Measurements from ENCODE around the gene PLCB1.
A peak's percentile ranks its signal among the peaks of the same experiment; 100 is the strongest.
"Not testable (repeated sequence)": the region's sequence is repeated elsewhere in the genome, so short reads cannot be mapped to it uniquely, and the experiment has no call there.

The PLCB1 gene

GRCh38 chr20:8547035-8547650 lies 415.1 kb downstream of the PLCB1 start:
- no peak for DNase-seq (ENCODE audit: low read depth)

- DNase-seq (ENCODE audit: low read depth) = no peak
Measured at GRCh38 chr20:8547968-8548588, 416.0 kb downstream of the PLCB1 start.

- DNase-seq (ENCODE audit: low read depth) = no peak
Measured at GRCh38 chr20:8549192-8549591, 417.1 kb downstream of the PLCB1 start.

GRCh38 chr20:8557711-8558110 lies 425.6 kb downstream of the PLCB1 start:
- DNase-seq (ENCODE audit: low read depth) = peak; percentile 34

- no peak for DNase-seq (ENCODE audit: low read depth)
Measured at GRCh38 chr20:8562356-8562755, 430.3 kb downstream of the PLCB1 start.

- DNase-seq (ENCODE audit: low read depth) = peak; percentile 61
Measured at GRCh38 chr20:8568075-8568474, 436.0 kb downstream of the PLCB1 start.

- no peak for DNase-seq (ENCODE audit: low read depth)
Measured at GRCh38 chr20:8569766-8570165, 437.7 kb downstream of the PLCB1 start.

- no peak for DNase-seq (ENCODE audit: low read depth)
Measured at GRCh38 chr20:8571611-8572010, 439.5 kb downstream of the PLCB1 start.

GRCh38 chr20:8573686-8574085 lies 441.6 kb downstream of the PLCB1 start:
- DNase-seq (ENCODE audit: low read depth) = no peak

GRCh38 chr20:8575114-8575513 lies 443.0 kb downstream of the PLCB1 start:
- DNase-seq (ENCODE audit: low read depth) = no peak

GRCh38 chr20:8578161-8578865 lies 446.2 kb downstream of the PLCB1 start:
- DNase-seq (ENCODE audit: low read depth) = peak; percentile 5

- no peak for DNase-seq (ENCODE audit: low read depth)
Measured at GRCh38 chr20:8579035-8579434, 447.0 kb downstream of the PLCB1 start.

- no peak for DNase-seq (ENCODE audit: low read depth)
Measured at GRCh38 chr20:8581446-8582183, 449.5 kb downstream of the PLCB1 start.

GRCh38 chr20:8583012-8583565 lies 451.0 kb downstream of the PLCB1 start:
- DNase-seq (ENCODE audit: low read depth) = no peak

GRCh38 chr20:8583566-8584043 lies 451.5 kb downstream of the PLCB1 start:
- DNase-seq (ENCODE audit: low read depth) = no peak

GRCh38 chr20:8587251-8587650 lies 455.2 kb downstream of the PLCB1 start:
- no peak for DNase-seq (ENCODE audit: low read depth)

- DNase-seq (ENCODE audit: low read depth) = no peak
Measured at GRCh38 chr20:8587810-8588209, 455.7 kb downstream of the PLCB1 start.

GRCh38 chr20:8589956-8590355 lies 457.9 kb downstream of the PLCB1 start:
- DNase-seq (ENCODE audit: low read depth) = no peak

GRCh38 chr20:8600910-8601541 lies 469.0 kb downstream of the PLCB1 start:
- DNase-seq (ENCODE audit: low read depth) = not testable (repeated sequence)

GRCh38 chr20:8601542-8601912 lies 469.5 kb downstream of the PLCB1 start:
- DNase-seq (ENCODE audit: low read depth) = no peak

GRCh38 chr20:8602389-8603116 lies 470.5 kb downstream of the PLCB1 start:
- no peak for DNase-seq (ENCODE audit: low read depth)
